HK-2 (cell line): Measurements from ENCODE around the gene PKIB.
"Not testable (repeated sequence)": the region's sequence is repeated elsewhere in the genome, so short reads cannot be mapped to it uniquely, and the experiment has no call there.

Experiments
- DNase-seq: peaks from one replicate; pipeline ENCODE4 v3.0.0-alpha.2; 2018; ENCODE audit not compliant: unreplicated experiment

Gene PKIB

DNA sequence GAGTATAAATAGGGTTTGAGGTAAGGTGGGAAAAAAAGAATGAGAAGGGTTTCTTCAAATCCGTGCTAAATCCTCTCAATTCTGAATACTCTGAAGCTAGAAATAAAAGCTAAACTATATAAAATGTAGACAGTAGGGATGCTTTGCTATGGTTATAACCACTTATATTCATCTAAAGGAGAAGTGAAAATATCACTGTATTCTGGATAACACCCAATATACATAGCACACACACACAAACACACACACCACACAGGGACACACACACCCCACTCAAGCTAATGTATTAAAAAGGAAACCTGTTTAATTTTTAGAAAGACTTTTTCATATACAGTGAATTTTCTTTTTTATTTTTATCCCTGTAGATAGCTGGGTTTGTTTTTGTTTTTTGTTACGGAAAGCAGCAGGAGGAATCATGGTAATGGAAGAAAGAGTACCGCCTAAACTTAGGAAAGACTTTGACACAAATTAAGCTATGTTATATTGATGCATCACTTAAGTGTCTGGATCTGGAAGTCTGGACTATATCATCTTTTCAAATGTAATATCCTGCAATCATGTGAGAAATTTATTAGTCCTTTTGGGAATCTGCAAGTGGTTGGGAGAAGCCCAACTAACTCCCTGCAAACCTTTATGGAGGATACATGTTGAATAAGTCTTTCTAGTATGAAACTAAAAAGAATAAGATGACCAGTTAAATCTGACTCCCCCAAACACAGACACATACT, 100.9 kb downstream of the PKIB start:
- DNase-seq: no peak

DNA sequence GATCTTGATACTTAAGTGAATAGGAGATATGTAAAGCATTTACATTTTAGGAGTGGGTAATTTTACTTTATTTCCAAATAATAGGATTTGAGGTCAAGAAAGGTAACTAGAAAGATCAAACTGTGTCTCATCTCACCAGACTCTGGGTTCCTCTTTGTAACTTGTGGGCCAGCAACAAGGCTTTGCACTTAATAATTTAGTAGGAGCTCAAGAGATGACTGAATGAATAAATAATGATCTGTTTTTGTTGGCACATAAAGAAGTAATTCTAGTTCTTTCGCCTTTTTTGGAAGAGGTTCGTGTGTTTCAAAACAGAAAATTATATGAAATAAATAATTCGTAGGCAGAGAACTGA, 101.9 kb downstream of the PKIB start:
- DNase-seq: no peak

- DNase-seq: no peak
Measured at GRCh38 chr6:122712448-122713137, 102.4 kb downstream of the PKIB start.

DNA sequence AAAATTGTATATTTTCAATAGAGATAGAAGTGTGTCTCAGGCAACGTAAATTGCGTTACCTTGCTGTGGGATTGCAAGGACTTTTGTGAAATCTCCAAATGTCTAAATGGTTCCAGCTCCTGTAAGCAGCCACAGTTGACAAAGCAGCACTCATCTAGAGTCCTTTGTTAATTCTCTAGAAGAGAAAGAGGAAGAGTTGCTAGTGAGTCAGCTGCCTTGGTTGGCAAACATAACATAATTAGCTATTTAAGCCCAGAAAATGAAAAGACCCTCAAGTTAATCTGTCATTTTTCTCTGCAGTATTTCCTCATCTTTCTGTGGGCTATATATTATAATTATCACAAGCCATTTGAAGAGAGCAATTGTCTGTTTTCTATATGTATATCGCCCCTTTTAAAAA, 102.9 kb downstream of the PKIB start:
- DNase-seq: no peak

GRCh38 chr6:122714059-122714458, 103.9 kb downstream of the PKIB start:
- DNase-seq: no peak

DNA sequence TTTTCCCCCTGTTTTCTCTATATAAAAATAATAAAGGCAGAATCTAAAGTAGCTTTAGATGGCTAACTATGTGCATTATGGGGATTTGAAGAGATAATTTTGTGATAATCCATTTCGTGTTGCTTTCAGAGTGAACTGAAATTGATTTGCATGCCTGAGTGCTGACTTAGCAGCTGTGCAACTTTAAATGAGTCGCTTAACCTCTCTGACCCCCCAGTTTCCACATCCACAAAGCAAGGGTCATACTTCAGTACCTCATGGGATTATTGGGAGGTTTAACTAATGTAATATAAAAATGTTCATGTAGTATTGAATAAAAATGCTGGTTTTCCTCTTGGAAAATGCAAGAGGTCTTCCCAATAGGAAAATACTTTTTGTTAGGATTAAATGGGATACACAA, 105.5 kb downstream of the PKIB start:
- DNase-seq: no peak

DNA sequence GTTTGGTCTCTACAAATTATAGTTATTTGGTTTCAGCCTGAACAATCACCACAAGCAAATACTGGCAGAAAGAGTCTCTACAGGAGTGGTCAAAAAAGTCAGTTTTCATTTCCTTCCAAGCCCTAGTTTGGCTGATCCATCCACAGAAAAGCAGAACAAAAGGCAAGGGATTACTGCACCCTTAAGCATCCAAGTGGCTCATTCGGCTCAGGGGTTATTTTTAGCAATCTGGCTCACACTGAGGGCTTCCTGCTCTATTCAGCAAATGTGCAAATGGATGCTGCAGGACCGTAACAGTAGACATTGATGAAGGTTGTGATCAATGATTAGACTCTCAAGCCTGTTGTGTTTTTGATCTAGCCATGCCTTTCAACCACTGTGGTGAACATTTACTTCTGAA, 107.1 kb downstream of the PKIB start:
- no peak for DNase-seq

DNA sequence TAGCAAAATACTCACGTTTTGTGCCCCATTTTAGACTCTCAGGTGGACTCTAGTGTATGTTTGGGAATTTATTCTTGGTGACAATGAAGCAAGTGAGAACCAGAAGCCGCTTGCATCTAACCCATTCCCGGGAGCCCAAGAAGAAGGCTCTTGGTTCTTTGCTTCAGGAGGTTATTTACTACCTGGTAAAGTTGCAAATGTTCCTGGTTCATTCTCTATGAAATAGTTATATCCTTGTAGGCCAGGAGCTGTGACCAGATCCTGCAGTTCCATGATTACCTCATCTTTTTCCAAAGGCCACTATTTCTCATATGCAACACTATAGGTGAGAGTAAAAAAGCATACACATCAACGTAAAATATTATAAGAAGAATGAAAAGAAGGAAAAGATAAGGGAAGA, 108.4 kb downstream of the PKIB start:
- no peak for DNase-seq

- no peak for DNase-seq
Measured at GRCh38 chr6:122719176-122719575, 109.0 kb downstream of the PKIB start.

DNA sequence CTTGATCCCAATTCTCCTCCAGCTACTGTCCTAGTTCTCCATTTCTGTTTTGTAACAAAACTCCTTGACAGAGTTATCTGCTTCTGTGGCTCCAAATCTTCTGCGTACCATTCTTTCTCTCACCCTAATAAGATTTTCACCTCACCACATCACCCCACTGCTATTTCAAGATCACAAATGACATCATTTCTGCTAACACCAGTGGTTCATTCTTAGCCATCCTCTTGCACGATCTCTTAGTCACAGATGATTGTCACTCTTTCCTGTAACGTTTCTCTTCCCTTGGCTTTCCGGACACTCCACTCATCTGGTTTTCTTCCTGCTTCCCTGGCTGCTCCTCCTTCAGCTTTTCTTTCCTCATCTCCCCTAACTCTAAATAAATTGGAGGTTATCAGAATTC, 112.5 kb downstream of the PKIB start:
- DNase-seq: no peak

DNA sequence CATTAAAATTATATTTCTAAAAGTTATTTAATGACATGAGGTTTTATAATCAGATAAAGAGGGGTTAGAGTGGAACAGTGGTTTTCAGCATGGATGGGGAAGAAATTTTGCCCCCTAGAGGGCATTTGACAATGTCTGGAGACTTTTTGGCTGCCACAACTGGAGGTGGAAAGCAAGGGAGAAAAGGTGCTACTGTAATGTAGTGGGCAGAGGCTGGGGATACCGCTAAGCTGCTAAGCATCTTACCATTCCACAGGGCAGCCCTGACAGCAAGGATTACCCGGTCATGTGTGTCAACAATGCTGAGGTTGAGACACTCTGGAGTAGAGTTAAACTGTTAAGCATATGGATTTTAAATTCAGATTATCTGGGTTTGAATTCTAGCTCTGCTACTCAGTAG, 116.4 kb downstream of the PKIB start:
- peak; percentile 13 for DNase-seq

- DNase-seq: no peak
Measured at GRCh38 chr6:122727244-122727643, 117.0 kb downstream of the PKIB start.

DNA sequence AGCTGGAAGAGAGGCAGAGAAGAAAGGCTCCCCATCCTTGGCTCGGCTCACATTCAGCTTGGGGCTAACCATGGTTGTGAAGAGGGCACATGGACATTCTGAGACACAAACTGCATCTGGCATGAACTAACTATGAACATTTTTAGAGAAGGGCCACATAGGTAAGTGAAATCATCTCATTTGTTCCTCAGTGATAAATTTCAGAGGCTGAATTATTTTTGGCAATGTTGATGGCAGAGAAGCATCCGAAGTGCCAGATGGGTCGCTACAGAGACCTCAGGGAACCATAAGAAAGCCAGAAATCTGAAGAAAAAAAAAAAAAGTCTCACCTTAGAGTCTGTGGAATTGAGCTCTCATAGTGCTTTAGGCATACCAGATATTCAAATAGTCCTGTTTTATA, 120.1 kb downstream of the PKIB start:
- DNase-seq: no peak

- no peak for DNase-seq
Measured at GRCh38 chr6:122730775-122731386, 120.7 kb downstream of the PKIB start.

- no peak for DNase-seq
Measured at GRCh38 chr6:122733259-122733658, 123.1 kb downstream of the PKIB start.

GRCh38 chr6:122734529-122735395, 124.6 kb downstream of the PKIB start:
- no peak for DNase-seq

DNA sequence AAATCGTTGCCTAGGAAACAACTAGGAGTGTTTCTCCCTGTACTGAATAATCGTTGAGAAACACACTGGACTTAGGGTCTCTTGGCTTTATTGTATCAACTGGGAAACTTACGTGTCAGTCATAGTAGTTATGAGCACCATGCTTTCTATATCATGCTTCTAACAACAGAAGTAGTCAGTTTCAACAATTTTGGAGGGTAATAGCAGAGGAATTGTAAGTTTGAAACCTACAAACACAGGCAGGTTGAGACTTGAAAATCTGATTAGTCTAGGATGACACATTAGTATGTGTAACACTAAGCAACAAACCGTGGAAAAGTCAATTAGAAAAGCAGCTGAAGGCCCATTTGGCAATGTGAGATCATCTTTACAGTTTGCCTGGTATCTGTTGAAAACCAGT, 125.4 kb downstream of the PKIB start:
- no peak for DNase-seq

- no peak for DNase-seq
Measured at GRCh38 chr6:122736163-122736562, 126.0 kb downstream of the PKIB start.

- DNase-seq: no peak
Measured at GRCh38 chr6:122736616-122737015, 126.4 kb downstream of the PKIB start.

- DNase-seq: no peak
Measured at GRCh38 chr6:122740091-122740490, 129.9 kb downstream of the PKIB start.

GRCh38 chr6:122740936-122741335, 130.7 kb downstream of the PKIB start:
- no peak for DNase-seq

DNA sequence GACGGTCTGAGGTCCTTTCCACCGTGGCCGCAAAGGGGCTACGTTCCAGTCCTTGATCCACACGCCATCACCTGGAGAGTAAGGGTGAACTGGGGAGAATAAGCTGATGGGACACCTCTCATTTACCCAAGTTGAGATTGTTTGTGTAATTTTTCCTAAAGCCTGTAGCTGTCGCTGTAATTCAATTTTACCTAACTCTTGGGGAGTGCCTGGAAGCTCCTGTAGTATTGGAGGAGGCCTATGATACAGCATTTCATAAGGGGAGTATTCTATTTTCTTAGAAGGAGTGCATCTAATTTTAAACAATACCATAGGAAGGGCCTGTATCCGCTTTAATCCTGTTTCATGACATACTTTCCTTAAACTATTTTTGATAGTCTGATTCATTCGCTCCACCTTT, 134.0 kb downstream of the PKIB start:
- DNase-seq: not testable (repeated sequence)
